COR-L47 (cell line): Measurements from ENCODE around the gene UFD1.

Experiments used
- DNase-seq: peaks from one replicate; lab custom pipeline; 2025; lab: John Stamatoyannopoulos, UW

The UFD1 gene, protein sequence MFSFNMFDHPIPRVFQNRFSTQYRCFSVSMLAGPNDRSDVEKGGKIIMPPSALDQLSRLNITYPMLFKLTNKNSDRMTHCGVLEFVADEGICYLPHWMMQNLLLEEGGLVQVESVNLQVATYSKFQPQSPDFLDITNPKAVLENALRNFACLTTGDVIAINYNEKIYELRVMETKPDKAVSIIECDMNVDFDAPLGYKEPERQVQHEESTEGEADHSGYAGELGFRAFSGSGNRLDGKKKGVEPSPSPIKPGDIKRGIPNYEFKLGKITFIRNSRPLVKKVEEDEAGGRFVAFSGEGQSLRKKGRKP

DNA sequence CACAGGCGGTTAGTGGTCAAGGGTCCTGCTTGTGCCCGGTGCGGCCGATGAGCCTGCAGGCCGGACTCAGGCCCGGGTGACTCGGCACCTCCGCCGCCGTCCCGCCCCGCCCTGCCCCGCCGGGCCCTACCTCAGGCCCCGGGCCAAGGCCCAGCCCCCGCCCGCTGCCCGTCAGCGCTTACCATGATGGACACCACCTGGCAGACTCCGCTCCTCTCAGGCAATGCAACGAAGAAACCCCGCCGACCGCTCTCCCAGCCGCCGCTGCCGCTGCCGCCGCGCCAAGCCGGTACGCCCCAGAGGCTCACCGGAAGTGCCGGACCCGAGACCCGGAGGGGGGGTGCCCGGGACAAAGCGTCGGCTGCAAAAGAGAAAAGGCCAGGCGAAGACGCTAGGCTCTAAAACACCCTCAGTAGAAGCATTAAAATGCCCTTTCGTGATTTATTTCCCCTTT lies at the start of gene UFD1:
TSS of gene UFD1 (minus strand) at position 293 of the 454 bp plus-strand sequence. CDS start at position 185, 108 bp downstream.
- DNase-seq, result peak; percentile 75

DNA sequence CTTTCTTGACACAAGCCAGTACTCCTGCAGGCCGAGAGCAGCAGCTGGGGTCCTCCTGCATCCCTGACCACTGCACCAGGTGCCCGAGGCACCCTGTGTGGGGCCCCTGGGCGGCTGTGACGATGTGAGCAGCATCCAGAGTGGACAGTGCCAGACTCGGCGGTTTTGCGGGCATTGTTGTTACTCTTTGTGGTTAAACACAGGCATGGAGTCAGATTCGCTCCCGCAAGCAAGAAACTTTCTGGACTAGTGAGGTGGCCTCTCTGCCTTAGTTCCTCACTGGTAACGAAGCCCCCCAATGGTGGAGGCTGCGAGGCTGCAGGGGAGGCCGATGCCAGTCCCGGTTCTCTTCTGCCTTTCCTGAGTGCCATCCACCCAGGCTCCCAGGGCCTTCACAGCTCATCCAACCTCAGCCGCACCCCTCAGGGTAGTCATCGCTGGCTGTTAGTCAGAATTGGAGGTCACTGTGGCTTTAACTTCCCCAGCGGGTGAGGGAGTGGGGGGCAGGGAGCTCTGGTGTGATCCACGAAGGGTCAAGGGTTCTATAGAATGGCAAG lies 48.9 kb upstream of the UFD1 start:
- DNase-seq, result no peak

DNA sequence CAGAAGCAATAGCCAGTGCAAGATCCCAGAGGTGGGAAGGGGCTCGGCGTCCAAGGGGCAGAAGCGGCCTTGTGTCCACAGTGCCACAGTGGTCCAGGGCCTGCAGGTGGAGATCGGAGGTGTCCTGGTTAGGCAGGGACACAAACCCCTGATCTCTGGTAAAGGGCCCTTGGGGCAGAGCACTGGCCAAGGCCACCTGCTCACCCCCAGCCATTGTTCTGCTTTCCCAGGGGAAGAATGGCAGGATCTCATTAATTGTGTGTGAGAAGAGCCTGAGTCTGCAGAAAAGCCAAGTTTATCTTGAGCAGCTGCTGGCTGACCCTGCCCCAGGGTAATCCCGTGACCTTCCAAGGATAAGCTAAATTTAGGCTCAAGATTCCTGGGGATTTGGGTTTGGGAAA lies 48.3 kb upstream of the UFD1 start:
- DNase-seq, result no peak

DNA sequence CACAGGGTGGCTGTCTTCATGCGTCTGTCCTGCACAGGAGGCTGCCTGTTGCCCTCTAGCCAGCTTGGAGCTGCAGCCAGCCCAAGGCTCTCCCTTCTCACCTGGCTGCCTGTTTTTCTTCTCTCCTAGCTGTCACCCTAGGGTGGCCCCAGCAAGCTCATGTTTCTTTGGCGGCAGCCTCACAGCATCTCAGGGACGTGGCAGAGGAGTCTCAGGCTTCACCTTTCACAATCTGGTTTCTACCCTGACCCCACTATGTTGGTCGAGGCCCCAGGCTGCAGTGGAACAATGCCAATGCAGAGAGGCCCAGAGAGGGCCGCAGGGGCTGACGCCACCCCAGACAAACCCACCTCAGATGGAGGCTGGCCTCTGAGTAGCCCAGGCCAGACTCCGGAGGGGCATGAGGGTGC lies 47.7 kb upstream of the UFD1 start:
- no peak for DNase-seq

GRCh38 chr22:19526076-19526701 lies 47.2 kb upstream of the UFD1 start:
- DNase-seq, result no peak

DNA sequence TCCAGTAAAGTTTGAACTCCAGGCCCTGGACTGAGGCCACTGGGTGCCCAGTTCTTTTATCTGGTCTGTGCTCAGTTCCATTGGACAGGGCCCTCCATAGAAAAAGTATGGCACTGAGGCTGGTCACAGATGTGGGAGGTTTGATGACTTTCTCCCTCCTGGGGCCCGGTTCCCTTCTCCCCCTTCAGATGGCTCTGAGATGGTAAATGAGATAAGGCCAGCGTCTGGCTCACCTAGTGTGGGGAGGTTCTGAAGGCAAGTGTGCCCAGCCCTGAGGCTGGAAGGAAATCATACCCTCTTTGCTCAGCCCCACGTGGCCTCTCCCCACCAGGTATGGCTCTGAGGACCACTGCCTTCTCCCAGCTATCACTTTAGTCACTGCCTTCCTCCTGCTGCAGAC lies 46.7 kb upstream of the UFD1 start:
- no peak for DNase-seq

DNA sequence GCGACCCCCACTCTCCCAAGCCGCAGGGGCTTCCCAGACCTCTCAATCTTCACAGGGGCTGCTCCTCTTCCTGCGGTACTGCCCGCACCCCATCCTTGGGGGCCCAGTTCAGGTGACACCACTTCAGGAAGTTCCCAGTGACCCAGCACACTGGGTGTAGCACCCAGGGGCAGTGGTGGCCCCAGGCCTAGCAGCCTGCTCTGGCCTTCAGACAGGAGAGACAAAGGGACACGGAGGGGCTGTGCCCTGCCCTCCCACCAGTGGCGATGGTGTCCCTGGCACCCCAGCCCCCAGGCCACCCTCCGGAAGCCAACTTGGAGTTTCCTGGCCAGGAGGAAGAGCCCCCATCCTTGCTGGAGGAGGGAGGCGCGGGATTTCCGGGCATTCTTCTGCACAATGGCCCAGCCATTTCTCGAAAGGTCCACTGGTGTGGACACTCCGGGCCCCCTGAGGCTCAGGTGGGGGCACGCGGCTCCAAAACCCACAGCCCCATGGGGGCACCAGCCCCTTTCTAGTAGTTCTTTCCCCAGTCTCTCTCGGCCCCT lies 46.2 kb upstream of the UFD1 start:
- DNase-seq, result no peak

- no peak for DNase-seq
Observed at GRCh38 chr22:19524170-19525115, 45.5 kb upstream of the UFD1 start, which contains the start of gene CLDN5. TSS of gene CLDN5 (minus strand) at chr22:19524410. CDS start at chr22:19524255, 155 bp downstream.

- peak; percentile 26 for DNase-seq
Observed at GRCh38 chr22:19523240-19524169, 44.5 kb upstream of the UFD1 start.

DNA sequence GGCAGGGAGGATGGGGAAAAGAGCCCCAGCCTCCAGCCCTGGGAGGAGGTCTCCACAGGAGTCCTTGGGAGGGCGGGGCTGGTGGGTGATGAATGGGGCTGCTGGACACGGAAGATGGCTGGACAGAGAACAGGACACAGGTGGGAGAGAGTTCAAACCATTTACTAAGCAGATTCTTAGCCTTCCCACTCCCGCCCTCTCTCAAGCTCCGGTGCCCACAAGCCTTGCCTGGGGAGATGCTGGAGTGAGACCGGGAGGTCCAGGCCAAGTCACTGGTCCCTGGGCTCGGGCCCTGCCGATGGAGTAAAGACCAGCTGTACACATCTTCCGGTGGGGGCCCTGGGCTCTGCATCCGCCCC lies 43.9 kb upstream of the UFD1 start:
- no peak for DNase-seq

- peak; percentile 98 for DNase-seq
Observed at GRCh38 chr22:19522190-19522880, 43.3 kb upstream of the UFD1 start.

DNA sequence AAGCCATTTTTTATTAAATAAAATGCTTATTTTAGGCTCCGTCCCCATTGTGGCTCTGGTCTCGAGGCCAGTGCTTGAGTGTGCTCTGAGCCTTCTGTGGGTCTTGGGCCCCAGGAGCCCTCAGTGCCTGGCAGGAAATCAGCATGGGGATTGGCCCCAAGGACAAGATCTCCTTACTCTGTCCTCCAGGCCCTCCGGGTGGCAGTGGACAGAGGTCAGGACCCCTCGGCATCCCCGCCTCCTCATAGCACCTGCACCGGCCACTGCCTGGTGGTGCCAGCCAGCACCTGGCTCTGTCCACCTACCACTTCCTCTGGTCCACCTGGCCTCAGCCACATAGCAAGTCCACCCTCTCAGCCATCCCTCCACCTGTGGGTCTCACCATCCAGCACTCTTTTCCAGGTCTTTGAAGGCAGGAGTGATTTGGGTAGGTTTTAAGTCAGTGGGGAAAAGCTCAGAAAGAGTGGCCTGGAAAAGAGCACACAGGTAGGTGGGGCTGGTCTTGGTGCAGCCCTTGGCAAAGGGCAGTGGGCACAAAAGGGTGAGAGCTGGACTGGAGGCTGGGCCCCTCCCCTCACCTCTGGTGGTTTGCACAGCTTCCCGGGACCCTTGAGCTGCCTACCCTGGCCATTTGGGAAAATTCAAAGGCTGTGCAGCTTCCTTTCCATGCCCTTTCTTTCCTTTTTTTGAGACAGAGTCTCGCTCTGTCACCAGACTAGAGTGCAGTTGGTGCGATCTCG lies 41.7 kb upstream of the UFD1 start:
- DNase-seq, result no peak

DNA sequence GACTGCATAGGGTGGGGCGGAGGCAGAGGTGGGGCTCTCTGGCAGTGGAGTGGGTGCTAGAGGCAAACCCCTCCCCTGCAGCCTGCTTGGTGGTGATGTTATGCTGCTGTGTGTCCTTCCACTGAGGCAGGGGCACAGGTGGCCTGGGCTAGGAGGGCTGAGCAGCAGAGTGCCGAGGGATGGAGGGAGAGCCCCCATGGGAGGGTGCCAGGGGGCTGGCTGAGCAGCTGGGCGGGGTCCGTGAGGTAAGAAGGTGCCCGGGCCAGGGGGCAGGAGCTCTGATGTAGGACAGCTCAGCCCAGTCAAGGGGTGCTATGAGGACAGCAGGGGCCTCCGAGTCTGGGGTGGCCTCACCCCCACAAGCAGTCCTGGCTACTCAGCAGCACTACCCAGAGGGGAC lies 41.0 kb upstream of the UFD1 start:
- DNase-seq, result no peak

GRCh38 chr22:19519041-19519926 lies 40.3 kb upstream of the UFD1 start:
- DNase-seq, result no peak

DNA sequence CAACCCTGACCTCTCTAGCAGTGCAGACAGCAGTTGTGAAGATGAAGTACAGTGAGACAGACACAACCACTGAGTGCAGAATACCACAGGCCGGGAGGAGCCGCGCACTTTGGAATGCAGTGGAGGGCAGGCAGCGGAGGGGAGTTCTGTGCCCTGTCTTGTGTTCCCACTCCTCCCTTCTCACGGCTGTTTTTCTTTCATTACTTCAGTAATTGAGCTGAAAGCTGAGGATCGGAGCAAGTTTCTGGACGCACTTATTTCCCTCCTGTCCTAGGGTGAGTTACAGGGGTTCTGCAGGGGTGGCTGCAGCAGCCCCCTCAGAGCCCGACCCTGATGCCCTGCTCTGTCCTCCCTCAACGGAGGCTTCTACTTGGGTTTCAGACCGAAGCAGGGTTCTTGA lies 39.6 kb upstream of the UFD1 start:
- DNase-seq, result no peak

DNA sequence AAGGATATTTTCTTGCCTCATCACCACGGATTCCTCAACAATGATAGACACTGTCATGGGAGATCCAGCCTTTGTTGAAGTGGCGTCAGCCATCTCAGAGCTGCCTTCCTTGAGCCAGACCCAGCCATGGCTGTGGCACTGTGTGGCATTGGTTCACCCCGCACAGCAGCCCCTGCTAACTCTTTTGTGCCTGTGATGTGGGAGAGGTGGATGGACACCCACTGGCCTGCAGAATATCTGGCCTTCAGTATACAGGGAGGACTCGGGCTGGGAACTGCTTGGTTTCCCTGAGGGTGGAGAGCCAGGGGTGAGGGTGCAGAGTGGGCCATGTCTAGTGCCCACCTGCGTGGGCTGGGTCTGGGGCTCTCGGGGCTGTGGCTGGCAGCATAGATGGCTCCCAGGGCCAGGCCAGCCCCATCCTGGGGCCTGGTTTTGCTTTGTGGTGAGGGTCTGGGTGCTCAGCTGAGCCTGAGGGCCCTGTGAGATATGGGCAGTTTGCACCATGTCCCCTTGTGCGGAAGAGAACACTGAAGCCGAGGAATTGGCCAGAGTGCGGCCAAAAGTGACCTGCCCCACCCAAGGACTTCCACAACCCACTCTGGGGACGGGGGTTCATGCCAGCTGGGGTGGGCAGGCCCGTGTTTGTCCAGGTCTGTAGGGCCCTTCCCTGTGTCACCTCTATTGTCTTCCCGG lies 39.1 kb upstream of the UFD1 start:
- DNase-seq, result no peak

GRCh38 chr22:19517171-19517500 lies 38.1 kb upstream of the UFD1 start:
- DNase-seq, result no peak
